Right renal pelvis (tissue), 4 donors: ENCODE data around the gene SPTBN1. TPM values are rescaled to one million over a fixed set of nuclear protein-coding genes. Genes with fewer than 3 reads are reported as not detected.
"Not testable (repeated sequence)": the region's sequence is repeated elsewhere in the genome, so short reads cannot be mapped to it uniquely, and the experiment has no call there.

Source experiments
- DNase-seq, 4 donors: peaks; one replicate each; pipeline ENCODE4 v3.0.0-alpha.2; 2013; ENCODE audit warnings: low read depth in 4 of 4, low spot score in 3 of 4, missing footprints in 1 of 4
- polyA plus RNA-seq, 4 donors: library from polyadenylated mRNA; unstranded; fragments of 120-200 nt; gene quantifications; one replicate each; pipeline ENCODE4 v1.2.1, GENCODE V29; 2013; ENCODE audit not compliant: insufficient read length in 4 of 4

The SPTBN1 gene
- polyA plus RNA-seq, 4 donors, result 224 to 243 (median 228) TPM

DNA sequence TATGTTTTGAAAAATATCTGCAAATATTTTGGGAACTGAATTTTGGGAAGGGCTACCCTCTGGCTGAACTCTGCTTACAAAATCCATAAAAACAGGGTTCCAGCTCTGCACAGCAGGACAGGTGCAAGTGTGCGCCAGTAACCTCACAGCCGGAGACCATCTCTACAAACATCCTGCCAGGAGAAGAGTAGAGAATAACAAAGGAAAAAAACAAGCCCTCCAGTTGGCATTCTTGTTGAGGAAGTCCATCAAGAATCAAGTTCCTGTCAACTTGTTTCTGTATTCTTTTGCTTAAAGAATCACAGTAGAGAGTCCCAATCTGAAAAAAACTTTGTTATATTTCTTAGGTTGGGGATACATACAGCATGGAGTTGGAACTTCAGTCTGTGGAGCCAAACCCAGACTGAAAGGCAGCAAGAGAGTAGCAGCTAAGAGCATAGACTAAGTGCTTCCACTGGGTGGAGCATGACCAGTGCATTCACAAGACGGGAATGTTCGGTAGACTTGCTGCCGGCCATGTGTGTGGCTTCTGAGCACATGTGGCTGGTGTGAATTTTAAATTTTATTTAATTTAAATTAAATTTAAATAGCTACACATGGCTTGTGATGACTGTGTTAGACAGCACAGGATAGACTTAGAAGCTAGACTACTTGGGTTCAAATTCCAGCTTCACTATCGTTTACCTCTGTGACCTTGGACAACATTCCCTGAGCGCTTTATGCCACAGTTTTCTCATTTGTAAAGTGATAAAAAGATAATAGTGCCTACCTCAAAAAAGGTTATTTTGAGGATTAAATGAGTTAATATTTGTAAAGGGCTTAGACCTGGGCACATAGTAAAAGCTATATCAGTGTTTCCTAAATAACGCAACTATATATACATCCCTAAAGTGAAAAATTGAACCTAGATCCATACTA, 41.9 kb downstream of the SPTBN1 start:
- no peak for DNase-seq

DNA sequence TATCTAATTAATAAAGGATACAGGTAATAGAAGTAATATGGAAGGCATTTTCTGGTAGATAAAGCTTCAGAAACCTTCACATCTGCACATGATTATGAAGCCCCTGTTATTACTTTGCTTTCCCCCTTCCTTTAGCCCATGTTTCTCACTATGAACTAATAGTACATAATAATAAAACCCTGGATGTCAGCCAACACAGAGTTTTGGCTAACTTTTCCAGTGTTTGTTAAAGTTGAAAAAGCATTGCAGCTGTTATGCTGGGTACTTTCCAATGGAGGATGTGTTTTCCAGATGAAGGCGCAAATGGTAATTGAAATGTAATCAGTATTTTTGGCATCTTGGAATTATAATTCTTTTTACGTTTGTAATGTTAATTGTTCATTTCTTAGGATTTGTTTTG, 43.5 kb downstream of the SPTBN1 start:
- peak; percentile 41 to 61 (median 57) for DNase-seq

DNA sequence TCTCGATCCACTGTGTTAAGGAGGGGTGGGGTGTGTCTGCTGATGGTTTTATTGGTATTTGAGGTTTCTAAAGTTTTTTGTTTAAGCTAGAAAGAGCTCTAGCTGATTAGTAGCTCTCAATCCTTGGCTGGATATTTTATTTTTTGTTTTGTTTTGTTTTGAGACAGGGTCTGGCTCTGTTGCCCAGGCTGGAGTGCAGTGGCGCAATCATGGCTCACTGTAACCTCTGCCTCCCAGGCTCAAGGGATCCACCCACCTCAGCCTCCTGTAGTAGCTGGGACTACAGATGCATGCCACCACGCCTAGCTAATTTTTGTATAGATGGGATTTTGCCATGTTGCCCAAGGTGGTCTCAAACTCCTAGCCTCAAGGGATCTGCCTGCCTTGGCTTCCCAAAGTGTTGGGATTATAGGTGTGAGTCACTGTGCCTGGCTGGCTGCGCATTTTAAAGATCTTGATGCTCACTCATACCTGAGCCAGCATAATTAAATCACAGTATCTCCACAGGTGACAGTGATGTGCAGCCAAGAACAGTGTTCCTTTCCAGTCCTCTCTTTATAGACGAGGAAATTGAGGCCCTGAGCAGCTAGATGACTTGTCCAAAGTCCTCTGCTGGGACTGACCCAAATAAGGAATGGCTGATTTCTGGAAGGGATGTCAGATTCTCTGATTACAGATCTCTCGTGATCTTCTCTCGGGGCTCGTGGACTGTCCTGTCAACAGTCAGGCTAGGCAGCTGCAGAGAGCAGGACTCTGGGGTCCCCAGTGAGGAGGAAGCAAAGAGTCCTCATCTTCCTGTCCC, 44.5 kb downstream of the SPTBN1 start:
- no peak for DNase-seq

DNA sequence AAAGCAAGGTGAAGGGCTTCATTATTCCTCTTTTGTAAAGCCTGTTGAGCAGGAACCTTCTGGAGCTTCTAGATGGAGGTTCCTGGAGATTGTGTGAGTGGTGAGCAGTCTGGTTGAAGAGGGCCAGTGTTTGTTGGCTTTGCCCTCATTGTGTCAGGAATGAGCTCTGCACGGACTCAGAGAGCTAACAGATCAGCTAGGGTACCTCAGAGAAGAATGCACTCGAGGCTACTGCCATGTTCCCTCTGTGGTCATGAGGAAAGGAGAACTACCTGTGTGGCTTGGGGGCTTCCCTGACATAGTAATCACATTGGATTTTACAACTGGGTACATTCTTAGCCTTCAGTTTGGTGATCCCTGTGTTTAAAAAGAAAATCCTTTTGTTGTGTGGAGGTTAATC, 46.6 kb downstream of the SPTBN1 start:
- no peak for DNase-seq

DNA sequence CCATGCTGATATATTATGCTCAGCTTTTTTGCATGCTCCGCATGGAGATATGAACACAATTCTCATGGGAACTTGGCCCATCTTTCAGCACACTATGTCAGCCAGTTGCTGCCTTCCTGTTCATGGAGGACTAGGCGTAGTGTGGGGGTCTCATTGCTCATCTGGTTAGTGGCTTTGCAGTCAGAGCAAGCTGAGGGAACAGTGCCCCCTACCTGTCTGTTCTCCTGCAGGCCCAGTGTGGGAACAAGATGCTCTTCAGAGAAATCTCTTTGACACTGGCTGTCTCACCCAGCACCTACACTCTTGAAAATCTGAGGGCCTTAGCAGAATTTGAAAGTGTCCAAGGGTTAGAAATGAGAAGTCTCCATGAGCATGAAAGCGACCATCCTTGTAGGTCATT, 47.1 kb downstream of the SPTBN1 start:
- DNase-seq, result no peak

DNA sequence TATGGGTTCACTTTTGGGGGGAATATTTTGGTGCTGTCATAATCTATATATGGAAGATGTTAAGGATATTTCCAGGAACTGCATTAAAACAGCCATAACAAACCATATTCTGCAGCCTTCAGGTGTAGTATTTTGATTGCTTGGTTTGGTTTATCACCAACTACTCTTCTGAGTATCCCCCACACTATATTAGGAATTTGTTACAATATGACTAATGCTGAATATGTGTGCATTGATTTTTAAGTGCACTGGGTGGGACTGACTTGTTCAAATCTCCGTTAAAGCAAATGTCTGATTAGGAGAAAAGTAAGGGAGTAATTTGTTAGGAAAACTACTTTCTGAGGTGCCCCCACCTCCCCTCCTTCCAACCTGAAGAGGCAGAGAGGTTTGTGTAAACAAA, 47.7 kb downstream of the SPTBN1 start:
- no peak for DNase-seq

DNA sequence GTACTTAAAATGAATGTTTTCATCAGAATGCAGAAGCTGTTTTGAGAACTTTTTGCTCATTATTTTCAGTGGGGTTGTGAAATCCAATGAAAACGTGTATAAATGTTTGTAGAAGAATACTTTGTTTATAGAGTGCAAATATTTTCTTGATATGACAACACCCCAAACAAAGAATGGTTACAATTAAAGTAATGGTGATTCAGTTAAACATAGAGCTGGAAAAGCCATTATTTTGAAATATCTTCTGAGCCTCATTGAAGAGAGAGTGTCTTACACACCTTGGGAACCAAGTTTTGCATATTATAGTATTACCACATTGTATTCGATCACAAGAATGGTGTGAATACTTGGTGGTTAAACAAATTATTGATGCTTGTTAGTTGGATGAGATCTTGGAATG, 48.7 kb downstream of the SPTBN1 start:
- DNase-seq, result no peak

DNA sequence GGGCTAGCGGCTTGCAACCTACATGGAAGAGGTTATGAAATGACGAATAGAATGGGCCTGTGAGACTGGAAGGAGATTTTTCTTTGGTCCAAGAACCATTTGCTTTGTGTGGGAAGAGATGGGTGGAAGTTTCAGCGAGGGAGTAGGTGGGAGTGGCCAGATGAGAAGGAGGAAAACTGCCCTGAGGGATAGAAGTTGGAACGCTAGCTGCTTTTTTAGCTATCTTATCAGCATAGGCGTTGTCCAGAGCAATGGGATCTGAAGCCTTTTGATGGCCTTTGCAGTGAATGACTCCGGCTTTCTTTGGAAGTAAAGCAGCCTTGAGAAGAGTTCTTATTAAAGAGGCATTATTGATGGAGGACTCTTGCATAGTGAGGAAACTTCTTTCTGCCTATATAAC, 52.4 kb downstream of the SPTBN1 start:
- no peak for DNase-seq

DNA sequence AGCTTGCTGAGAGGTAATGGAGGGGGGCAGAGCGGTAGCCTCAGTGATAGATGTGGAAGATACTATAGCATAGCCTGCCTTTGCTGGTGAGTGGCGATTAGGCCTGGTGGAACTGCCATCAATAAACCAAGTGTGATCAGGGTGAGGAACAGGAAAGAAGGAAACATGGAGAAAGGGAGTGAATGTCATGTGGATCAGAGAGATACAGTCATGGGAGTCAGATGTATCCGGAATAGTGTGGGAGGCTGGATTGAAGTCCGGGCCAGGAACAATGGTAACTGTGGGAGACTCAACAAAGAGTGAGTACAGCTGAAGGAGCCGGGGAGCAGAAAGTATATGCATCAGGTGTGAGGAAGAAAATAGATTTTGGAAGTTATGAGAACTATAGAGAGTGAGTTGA, 52.9 kb downstream of the SPTBN1 start:
- not testable (repeated sequence) for DNase-seq

DNA sequence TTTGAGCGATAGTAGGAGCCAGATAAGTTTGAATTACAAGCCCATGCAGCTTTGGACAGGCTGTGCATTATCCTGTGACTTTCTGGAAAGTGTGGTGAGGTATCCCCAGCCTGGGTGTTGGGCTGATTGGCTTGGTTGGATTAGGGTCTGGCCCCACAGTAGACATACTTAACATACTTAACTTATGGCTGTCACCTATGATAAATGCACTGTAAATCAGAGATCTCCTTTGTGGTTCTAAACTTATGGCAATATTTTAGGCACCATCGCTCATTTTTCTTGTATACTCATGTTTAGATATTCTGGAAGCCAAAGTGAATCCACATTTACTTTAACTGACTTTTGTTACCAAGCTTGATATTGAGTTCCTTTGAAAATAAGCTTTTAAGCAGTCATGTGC, 54.8 kb downstream of the SPTBN1 start:
- DNase-seq, result no peak

DNA sequence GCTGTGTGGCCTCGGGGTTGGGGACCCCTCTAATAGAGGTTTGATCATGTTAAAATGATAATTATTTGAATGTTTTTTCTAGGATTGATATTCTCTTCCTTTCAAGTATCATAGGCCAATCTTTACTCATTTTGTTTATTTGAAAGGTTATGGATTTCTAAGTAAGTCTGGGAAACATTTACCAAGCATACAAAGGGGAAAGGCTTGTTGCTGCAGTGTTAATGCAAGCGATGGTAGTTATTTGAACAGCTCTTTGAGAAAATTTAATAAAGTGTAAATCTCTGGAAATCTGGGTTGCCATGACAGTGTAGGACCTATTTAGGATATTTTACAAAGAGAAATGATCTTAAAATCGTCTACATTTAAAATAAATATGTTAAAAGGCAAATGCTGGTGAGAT, 56.1 kb downstream of the SPTBN1 start:
- no peak for DNase-seq

DNA sequence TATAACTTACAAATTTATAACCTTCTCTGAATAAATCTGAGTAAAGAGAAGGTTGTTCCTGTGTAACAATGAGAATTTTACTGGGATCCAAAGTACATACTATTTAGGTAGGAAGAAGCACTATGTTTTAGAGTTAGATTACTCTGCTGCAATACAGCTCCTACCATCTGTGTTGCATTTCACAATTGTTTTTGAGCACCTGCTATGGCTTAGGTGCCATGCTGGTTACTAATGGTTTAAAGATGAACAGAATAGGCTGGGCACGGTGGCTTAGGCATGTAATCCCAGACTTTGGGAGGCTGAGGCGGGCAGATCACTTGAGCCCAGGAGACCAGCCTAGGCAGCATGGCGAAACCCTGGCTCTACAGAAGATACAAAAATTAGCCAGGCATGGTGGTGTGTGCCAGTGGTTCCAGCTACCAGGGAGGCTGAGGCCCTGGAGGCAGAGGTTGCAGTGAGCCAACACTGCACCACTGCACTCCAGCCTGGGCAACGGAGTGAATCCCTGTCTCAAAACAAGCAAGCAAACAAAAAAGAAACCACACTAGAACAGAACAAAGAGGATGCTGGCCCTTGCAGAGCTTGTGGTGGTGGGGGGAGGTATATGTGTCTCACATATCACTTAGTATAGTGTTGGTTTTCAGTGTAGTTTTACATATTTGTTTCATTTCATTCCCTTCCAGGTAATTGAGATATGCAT, 56.7 kb downstream of the SPTBN1 start:
- DNase-seq, result no peak

DNA sequence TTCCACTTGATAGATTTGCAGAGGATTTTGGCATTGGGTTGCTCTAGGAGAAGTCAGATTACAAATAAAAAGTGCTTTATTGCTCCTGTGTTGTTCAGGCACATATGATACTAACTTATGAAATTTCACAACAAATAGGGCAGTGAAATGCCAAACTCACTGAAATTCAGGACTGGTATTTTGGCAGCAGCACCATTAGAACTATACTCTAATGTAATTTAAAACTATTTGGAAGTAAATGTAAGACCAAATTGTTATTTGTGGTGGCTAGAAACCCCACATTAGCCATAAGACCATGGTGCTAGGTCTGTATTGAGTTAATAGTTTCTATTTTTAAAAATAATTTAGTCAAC, 57.2 kb downstream of the SPTBN1 start:
- DNase-seq, result no peak

DNA sequence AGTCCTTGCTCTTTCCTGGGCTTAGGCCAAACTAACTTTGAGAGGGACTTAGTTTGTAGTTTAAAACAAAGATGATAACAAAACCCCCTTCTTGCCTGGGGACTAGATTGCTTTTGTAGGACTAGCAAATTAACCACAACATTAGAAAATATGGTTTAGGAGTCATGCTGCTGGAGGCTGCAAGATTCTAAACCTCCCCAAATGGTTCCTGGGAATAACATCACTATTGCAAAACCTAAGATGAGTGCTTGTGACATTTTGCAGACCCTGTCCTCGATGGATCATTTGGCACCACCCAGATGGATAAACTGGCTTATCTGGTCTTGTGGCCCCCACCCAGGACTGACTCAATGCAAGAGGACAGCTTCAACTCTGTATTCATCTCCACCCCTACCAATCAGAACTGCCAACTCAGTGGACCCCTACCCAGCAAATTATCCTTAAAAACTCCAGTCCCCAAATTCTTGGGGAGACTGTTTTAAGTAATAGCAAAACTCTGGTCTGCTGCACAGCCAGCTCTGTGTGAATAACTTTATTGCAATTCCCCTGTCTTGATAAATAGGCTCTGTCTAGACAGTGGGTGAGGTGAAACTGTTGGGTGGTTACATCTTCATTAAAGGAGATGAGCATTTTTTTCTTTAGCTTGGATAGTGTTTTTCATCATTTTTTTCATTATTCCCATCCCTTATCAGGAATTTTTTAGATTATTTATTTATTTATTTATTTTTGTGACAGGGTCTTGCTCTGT, 58.9 kb downstream of the SPTBN1 start:
- DNase-seq, result no peak

DNA sequence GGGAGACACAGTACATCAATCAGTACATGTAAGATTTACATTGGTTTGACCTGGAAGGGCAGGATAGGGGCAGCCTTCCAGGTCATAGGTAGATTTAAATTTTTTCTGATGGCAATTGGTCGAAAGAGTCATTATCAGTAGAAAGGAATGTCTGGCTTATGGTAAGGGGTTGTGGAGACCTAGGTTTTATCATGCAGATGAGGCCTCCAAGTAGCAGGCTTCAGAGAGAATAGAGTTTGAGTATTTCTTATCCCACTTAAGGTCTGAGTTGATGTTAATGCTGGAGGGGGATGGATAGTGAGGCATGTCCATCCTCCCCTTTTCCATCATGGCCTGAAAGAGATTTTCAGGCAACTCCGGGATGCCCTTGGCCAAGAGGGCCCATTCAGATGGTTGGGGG, 60.7 kb downstream of the SPTBN1 start:
- DNase-seq, result no peak

DNA sequence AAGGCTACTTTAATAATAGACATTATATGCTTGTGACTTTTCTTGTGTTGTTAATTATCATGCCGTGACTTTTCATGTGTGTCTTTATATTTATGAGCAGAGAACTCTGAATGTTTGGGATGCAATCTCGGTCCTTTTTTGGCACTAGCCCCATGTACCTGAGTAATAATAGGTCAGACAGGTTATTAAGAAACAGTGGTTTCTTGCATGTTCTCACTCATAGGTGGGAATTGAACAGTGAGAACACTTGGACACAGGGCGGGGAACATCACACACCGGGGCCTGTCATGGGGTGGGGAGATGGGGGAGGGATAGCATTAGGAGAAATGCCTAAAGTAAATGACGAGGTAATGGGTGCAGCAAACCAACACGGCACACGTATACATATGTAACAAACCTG, 61.9 kb downstream of the SPTBN1 start:
- not testable (repeated sequence) for DNase-seq

DNA sequence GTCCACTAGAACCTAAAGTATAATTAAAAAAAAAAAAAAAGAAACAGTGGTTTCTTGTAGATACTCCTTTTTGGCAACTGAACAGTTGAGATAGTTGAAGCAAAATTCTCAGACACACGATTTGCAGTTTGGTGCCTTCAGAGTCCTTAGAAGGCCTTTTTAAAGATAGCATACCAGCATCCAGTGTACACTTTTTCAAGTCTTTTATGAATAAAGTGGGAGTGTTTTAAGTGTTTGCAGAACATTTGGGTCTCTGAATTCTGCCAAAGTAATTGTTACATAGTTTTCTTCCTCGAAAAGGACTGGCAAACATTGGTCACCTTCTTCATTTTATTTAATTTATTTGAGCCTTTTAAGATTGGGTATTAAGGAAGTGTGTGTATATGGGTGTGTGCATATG, 62.3 kb downstream of the SPTBN1 start:
- DNase-seq, result no peak

DNA sequence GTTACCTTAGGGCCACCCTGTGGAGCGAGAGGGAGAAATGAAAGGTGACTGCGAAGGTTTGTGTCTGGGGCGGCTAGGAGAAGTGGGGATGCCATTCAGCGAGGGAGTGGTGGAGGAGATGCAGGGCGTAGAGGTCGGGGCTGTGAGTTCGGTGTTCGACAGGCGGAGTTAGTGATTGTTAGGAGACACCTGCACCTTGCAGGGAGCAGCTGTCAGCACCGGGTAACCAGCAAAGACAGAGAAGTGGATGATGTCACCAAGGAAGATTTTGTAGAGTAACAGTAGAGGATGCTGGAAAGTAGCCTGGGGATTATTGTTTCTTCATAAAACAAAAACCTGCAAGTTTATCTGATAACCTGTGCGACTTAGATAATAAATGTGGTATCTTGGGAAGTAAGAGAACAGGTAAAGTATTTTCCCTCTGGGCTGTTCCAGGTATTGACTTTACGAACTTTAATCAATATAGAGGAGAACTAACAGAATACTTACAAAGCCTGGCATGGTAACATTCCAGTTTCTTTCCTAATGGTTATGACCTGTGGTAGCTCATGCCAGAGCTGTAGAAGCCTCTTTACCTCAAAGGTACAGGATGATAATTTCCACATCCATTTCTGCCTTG, 63.8 kb downstream of the SPTBN1 start:
- DNase-seq, result no peak

DNA sequence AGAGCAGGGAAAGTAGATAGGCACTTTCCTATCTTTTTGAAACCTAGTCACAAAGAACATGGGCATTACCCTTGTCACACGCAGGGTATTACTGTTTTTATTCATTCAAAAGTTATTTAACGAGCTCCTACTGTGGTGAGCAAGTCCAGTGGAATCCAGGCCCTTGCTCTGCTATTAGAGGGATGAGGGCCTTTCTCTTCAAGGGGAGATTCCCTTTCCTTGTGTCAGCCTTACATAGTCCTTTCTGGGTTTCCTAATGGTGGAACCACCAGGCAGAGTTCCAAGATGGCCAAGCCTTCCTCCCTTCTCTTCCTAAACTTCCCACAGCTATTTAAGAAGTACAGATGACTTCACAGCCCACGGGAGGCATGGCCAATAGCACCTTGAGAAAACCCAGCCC, 64.6 kb downstream of the SPTBN1 start:
- no peak for DNase-seq

DNA sequence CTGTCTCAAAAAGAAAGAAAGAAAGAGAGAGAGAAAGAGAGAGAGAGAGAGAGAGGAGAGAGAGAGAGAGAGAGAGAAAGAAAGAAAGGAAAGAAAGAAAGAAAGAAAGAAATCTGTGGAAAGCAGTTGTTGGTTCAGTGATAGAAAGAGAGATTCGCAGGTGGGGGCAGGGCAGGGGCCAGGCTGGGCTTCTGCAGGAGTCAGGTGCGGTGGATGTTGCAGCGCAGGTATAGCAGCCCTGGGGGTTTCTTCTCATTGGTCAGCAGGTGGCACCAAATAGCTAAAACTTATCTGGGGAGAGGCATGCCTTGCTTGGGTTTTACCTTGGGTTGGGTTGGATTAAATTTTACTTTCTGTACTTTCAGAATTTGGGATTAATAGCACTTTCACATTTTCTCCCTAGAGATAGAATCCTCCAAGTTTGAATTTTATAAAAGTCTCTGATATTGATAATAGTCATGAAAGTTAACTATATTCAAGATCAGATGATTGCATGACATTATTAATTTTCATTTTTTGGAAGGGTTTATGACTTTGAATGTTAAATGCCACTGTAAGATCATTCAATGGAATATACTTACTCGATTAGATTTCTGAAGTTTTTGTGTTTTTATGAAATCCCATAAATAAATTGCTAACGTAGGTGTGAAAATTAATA, 66.6 kb downstream of the SPTBN1 start:
- DNase-seq, result peak in 3 of 4 donors; percentile 69 to 71 (median 71)
